ENCODE measurements around the gene GSE1.

DNA sequence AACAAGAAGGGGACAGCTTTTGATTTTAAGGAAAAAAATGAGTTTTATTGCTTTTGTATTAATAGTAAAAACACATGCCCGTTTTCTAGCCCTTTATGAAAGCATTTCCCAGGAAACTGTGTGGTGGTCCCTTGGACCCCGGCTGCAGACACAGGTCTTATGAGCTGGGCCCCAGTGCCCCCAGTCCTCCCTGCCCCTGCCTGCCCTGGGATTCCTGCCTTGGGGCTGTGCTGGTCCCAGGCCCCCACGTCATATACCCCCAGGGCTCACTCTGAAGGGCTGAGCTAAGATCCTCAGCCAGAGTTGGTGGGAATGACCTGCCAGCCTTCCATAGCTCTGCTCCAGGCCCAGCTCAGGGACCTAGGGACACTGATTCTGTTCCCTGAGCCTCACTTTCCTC is 44.9 kb downstream of the GSE1 start:
- TF ChIP-seq, protein P1, sequence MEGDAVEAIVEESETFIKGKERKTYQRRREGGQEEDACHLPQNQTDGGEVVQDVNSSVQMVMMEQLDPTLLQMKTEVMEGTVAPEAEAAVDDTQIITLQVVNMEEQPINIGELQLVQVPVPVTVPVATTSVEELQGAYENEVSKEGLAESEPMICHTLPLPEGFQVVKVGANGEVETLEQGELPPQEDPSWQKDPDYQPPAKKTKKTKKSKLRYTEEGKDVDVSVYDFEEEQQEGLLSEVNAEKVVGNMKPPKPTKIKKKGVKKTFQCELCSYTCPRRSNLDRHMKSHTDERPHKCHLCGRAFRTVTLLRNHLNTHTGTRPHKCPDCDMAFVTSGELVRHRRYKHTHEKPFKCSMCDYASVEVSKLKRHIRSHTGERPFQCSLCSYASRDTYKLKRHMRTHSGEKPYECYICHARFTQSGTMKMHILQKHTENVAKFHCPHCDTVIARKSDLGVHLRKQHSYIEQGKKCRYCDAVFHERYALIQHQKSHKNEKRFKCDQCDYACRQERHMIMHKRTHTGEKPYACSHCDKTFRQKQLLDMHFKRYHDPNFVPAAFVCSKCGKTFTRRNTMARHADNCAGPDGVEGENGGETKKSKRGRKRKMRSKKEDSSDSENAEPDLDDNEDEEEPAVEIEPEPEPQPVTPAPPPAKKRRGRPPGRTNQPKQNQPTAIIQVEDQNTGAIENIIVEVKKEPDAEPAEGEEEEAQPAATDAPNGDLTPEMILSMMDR (optimal IDR thresholded peaks at IDR 0.05 in 1 of 3, IDR thresholded peaks at IDR 0.05 in 1 of 3, conservative IDR thresholded peaks at IDR 0.05 in 1 of 3; ENCODE audit: extremely low read depth in 1 of 3, insufficient read depth in 2 of 3, low read length in 3 of 3): no peak
- TF ChIP-seq EZH2 (IDR thresholded peaks at IDR 0.05; ENCODE audit: low read length): no peak

Measured in keratinocyte (primary cell).